ENCODE results near the gene MACROD2.

Gene MACROD2

DNA sequence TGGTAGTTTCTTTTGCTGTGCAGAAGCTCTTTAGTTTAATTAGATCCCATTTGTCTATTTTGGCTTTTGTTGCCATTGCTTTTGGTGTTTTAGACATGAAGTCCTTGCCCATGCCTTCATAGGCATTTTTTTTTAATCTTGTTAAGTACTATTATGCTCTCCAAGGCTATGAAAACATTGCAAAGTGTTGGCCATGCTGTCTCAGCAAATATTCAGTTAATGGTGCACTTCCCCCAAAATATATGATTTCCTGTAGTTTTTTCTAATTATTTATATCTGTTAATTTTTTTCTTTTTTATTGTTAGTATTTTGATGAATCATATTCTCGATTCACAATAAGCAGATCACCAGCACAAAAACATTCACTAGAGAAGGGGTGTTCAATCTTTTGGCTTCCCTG lies 1148.2 kb downstream of the MACROD2 start (continued):
- TF ChIP-seq ZC3H10 (CRISPR knock-in tag; IDR thresholded peaks at IDR 0.05) (no peak), ARNTL (CRISPR knock-in tag; IDR thresholded peaks at IDR 0.05; ENCODE audit: borderline replicate concordance, low read depth) (no peak), ZNF8 (CRISPR knock-in tag; IDR thresholded peaks at IDR 0.05) (no peak), ISL1 (CRISPR knock-in tag; IDR thresholded peaks at IDR 0.05) (no peak)
- TF ChIP-seq, protein P1, sequence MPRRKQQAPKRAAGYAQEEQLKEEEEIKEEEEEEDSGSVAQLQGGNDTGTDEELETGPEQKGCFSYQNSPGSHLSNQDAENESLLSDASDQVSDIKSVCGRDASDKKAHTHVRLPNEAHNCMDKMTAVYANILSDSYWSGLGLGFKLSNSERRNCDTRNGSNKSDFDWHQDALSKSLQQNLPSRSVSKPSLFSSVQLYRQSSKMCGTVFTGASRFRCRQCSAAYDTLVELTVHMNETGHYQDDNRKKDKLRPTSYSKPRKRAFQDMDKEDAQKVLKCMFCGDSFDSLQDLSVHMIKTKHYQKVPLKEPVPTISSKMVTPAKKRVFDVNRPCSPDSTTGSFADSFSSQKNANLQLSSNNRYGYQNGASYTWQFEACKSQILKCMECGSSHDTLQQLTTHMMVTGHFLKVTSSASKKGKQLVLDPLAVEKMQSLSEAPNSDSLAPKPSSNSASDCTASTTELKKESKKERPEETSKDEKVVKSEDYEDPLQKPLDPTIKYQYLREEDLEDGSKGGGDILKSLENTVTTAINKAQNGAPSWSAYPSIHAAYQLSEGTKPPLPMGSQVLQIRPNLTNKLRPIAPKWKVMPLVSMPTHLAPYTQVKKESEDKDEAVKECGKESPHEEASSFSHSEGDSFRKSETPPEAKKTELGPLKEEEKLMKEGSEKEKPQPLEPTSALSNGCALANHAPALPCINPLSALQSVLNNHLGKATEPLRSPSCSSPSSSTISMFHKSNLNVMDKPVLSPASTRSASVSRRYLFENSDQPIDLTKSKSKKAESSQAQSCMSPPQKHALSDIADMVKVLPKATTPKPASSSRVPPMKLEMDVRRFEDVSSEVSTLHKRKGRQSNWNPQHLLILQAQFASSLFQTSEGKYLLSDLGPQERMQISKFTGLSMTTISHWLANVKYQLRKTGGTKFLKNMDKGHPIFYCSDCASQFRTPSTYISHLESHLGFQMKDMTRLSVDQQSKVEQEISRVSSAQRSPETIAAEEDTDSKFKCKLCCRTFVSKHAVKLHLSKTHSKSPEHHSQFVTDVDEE (CRISPR knock-in tag; IDR thresholded peaks at IDR 0.05), result no peak

DNA sequence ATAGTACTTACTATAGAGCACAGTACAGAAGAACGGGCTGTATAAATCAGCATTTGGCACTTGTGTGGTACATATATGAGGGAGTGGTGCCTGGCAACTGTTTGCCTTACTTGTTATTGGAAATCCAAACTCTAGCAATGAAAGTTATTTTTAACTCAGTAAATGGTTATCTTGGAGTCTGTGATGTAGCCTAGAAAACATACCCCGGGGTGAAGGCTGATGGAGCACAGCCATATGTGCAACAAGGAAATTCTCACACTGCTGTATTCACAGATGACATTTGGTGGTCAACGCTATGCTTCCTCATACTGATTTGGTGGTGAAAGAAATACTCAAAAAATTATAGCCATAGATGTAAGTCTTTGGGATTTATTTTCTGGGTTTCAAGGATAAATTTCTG lies 1149.6 kb downstream of the MACROD2 start:
- TF ChIP-seq ISL1 (CRISPR knock-in tag; IDR thresholded peaks at IDR 0.05) (no peak), OSR1 (CRISPR knock-in tag; IDR thresholded peaks at IDR 0.05) (no peak), RARB (CRISPR knock-in tag; IDR thresholded peaks at IDR 0.05) (no peak), BACH2 (CRISPR knock-in tag; IDR thresholded peaks at IDR 0.05; ENCODE audit: borderline replicate concordance) (no peak), SNAI2 (CRISPR knock-in tag; IDR thresholded peaks at IDR 0.05) (no peak), ZC3H10 (CRISPR knock-in tag; IDR thresholded peaks at IDR 0.05) (no peak), ESRRG (CRISPR knock-in tag; IDR thresholded peaks at IDR 0.05) (no peak), ZNF565 (CRISPR knock-in tag; conservative IDR thresholded peaks at IDR 0.05; ENCODE audit: low read depth) (no peak), ZNF8 (CRISPR knock-in tag; IDR thresholded peaks at IDR 0.05) (no peak), TCF4 (CRISPR knock-in tag; IDR thresholded peaks at IDR 0.05; ENCODE audit: borderline replicate concordance) (no peak), ZFP30 (CRISPR knock-in tag; IDR thresholded peaks at IDR 0.05) (no peak)
- TF ChIP-seq, protein P2, sequence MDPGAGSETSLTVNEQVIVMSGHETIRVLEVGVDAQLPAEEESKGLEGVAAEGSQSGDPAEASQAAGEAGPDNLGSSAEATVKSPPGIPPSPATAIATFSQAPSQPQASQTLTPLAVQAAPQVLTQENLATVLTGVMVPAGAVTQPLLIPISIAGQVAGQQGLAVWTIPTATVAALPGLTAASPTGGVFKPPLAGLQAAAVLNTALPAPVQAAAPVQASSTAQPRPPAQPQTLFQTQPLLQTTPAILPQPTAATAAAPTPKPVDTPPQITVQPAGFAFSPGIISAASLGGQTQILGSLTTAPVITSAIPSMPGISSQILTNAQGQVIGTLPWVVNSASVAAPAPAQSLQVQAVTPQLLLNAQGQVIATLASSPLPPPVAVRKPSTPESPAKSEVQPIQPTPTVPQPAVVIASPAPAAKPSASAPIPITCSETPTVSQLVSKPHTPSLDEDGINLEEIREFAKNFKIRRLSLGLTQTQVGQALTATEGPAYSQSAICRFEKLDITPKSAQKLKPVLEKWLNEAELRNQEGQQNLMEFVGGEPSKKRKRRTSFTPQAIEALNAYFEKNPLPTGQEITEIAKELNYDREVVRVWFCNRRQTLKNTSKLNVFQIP (CRISPR knock-in tag; IDR thresholded peaks at IDR 0.05; ENCODE audit: borderline replicate concordance, low read depth), result no peak
- TF ChIP-seq, protein P3, sequence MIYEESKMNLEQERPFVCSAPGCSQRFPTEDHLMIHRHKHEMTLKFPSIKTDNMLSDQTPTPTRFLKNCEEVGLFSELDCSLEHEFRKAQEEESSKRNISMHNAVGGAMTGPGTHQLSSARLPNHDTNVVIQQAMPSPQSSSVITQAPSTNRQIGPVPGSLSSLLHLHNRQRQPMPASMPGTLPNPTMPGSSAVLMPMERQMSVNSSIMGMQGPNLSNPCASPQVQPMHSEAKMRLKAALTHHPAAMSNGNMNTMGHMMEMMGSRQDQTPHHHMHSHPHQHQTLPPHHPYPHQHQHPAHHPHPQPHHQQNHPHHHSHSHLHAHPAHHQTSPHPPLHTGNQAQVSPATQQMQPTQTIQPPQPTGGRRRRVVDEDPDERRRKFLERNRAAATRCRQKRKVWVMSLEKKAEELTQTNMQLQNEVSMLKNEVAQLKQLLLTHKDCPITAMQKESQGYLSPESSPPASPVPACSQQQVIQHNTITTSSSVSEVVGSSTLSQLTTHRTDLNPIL (CRISPR knock-in tag; IDR thresholded peaks at IDR 0.05; ENCODE audit: low read depth), result no peak
- TF ChIP-seq, protein P1 (CRISPR knock-in tag; IDR thresholded peaks at IDR 0.05), result no peak
- TF ChIP-seq, protein P4, sequence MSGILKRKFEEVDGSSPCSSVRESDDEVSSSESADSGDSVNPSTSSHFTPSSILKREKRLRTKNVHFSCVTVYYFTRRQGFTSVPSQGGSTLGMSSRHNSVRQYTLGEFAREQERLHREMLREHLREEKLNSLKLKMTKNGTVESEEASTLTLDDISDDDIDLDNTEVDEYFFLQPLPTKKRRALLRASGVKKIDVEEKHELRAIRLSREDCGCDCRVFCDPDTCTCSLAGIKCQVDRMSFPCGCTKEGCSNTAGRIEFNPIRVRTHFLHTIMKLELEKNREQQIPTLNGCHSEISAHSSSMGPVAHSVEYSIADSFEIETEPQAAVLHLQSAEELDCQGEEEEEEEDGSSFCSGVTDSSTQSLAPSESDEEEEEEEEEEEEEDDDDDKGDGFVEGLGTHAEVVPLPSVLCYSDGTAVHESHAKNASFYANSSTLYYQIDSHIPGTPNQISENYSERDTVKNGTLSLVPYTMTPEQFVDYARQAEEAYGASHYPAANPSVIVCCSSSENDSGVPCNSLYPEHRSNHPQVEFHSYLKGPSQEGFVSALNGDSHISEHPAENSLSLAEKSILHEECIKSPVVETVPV (CRISPR knock-in tag; IDR thresholded peaks at IDR 0.05), result no peak
- ATAC-seq, result no peak

DNA sequence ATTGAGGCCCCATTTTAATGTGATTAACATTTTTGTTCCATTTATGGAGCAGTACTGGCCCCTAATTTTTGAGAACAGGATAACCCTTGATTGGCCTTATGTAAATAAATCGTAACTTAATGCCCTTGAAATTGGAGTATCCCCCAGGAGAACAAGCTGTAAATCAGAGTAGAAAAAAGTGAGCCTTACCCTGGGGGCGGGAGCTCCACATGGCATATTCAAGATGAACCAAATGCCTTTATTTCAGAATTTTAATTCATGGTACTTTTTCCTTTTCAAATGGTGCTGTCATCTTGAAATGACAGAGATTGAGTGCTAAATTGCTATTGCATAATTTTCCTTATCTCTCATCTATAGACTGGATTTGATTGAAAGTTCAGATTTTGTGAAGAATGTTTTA lies 1151.6 kb downstream of the MACROD2 start:
- TF ChIP-seq, protein P4 (CRISPR knock-in tag; IDR thresholded peaks at IDR 0.05), result no peak
- TF ChIP-seq, protein P3 (CRISPR knock-in tag; IDR thresholded peaks at IDR 0.05; ENCODE audit: low read depth), result no peak
- TF ChIP-seq ARNTL (CRISPR knock-in tag; IDR thresholded peaks at IDR 0.05; ENCODE audit: borderline replicate concordance, low read depth) (no peak), SNAI2 (CRISPR knock-in tag; IDR thresholded peaks at IDR 0.05) (no peak), OSR1 (CRISPR knock-in tag; IDR thresholded peaks at IDR 0.05) (no peak), RARB (CRISPR knock-in tag; IDR thresholded peaks at IDR 0.05) (no peak)
- TF ChIP-seq, protein P2 (CRISPR knock-in tag; IDR thresholded peaks at IDR 0.05; ENCODE audit: borderline replicate concordance, low read depth), result no peak
- no peak for ATAC-seq
